GM12874 (cell line): Measurements from ENCODE around the gene PLPP3.

Experiments used
- CTCF ChIP-seq: IDR thresholded peaks from 2 replicates; pipeline ENCODE4 v1.5.1; 2011; ENCODE audit warnings: low read depth, mild to moderate bottlenecking, control low read depth, low read length, moderate library complexity; ENCODE audit not compliant: insufficient read depth

The PLPP3 gene

GRCh38 chr1:56452027-56453011 lies 127.0 kb downstream of the PLPP3 start:
- no peak for TF ChIP-seq CTCF

GRCh38 chr1:56451491-56451890 lies 127.9 kb downstream of the PLPP3 start:
- no peak for TF ChIP-seq CTCF

GRCh38 chr1:56450004-56450666 lies 129.2 kb downstream of the PLPP3 start:
- no peak for TF ChIP-seq CTCF

GRCh38 chr1:56448529-56449300 lies 130.6 kb downstream of the PLPP3 start:
- TF ChIP-seq CTCF, result no peak

GRCh38 chr1:56447823-56448222 lies 131.5 kb downstream of the PLPP3 start:
- TF ChIP-seq CTCF, result no peak

GRCh38 chr1:56446531-56447098 lies 132.7 kb downstream of the PLPP3 start:
- TF ChIP-seq CTCF, result no peak
